SK-N-SH (cell line): ENCODE data around the gene SLC25A21. TPM values are rescaled to one million over a fixed set of nuclear protein-coding genes. Genes with fewer than 3 reads are reported as not detected.

ENCODE experiments used
- CTCF ChIA-PET: fragments of 300-600, 350-600 bp; formaldehyde crosslinking; extraction: SDS; loops from one replicate; lab custom pipeline; 2021; lab: Yijun Ruan, JAX
- POLR2A ChIA-PET: fragments of 350-600 bp; sonication (Branson Sonifier 250); formaldehyde crosslinking; extraction: SDS; loops from one replicate; lab custom pipeline; 2020; ENCODE audit warnings: antibody characterized with exemption, inconsistent platforms; lab: Yijun Ruan, JAX
- DNase-seq: peaks from one replicate; pipeline ENCODE4 v3.0.0; 2012
- H2AFZ ChIP-seq: fragments of 200-600 bp; sonication (generic); 2 replicates; pipeline ENCODE4 v1.8.1; 2016; ENCODE audit warnings: antibody characterized with exemption, mild to moderate bottlenecking, low read depth
- H3F3A ChIP-seq: fragments of 200-600 bp; sonication (generic); replicated peaks from 2 replicates; pipeline ENCODE3; 2016; ENCODE audit warnings: antibody characterized with exemption, mild to moderate bottlenecking; ENCODE audit not compliant: insufficient read depth
- H3K27ac ChIP-seq, 2 experiments: fragments of 200-500 bp in 1 of 2; fragments of 200-600 bp in 1 of 2; sonication (Bioruptor generic) in 1 of 2; sonication (generic), shearing (Covaris generic) in 1 of 2; 2 replicates each; pipeline versions ENCODE4 v1.5.1 to v1.6.1; 2014 to 2016; ENCODE audit warnings: low read depth in 2 of 2, inconsistent platforms in 1 of 2, low read length in 1 of 2, mild to moderate bottlenecking in 1 of 2, mixed read lengths in 1 of 2
- H3K27me3 ChIP-seq: fragments of 200-600 bp; sonication (generic), shearing (Covaris generic); 2 replicates; pipeline ENCODE4 v1.6.1; 2016; ENCODE audit warnings: mixed run types; ENCODE audit not compliant: insufficient read depth
- H3K36me3 ChIP-seq, 2 experiments: fragments of 200-500 bp in 1 of 2; fragments of 200-600 bp in 1 of 2; sonication (Bioruptor generic) in 1 of 2; sonication (generic) in 1 of 2; replicated peaks in 1 of 2; 2 replicates each; pipeline versions ENCODE3 to v1.5.1; 2014 to 2016; ENCODE audit warnings: low read length in 1 of 2, mild to moderate bottlenecking in 1 of 2; ENCODE audit not compliant: insufficient read depth in 2 of 2, control insufficient read depth in 1 of 2
- H3K4me1 ChIP-seq, 2 experiments: fragments of 200-500 bp in 1 of 2; fragments of 200-600 bp in 1 of 2; sonication (Bioruptor generic) in 1 of 2; sonication (generic), shearing (Covaris generic) in 1 of 2; 2 replicates each; pipeline versions ENCODE4 v1.5.1 to v1.6.1; 2014 to 2016; ENCODE audit warnings: low read depth in 1 of 2, low read length in 1 of 2, mixed run types in 1 of 2; ENCODE audit not compliant: insufficient read depth in 2 of 2, control insufficient read depth in 1 of 2
- H3K4me2 ChIP-seq: fragments of 200-600 bp; sonication (generic), shearing (Covaris generic); 2 replicates; pipeline ENCODE4 v1.6.1; 2017; ENCODE audit warnings: mixed run types
- H3K4me3 ChIP-seq, 2 experiments: fragments of 200-500 bp in 1 of 2; fragments of 200-600 bp in 1 of 2; sonication (Bioruptor generic) in 1 of 2; sonication (generic), shearing (Covaris generic) in 1 of 2; 2 replicates each; pipeline versions ENCODE4 v1.5.1 to v1.8.1; 2014 to 2016; ENCODE audit warnings: low read depth in 2 of 2, inconsistent platforms in 1 of 2, low read length in 1 of 2, mild to moderate bottlenecking in 1 of 2, mixed read lengths in 1 of 2, moderate library complexity in 1 of 2
- H3K79me2 ChIP-seq: fragments of 200-600 bp; sonication (generic); 2 replicates; pipeline ENCODE4 v1.8.1; 2017; ENCODE audit warnings: mild to moderate bottlenecking; ENCODE audit not compliant: insufficient read depth
- H3K9ac ChIP-seq: fragments of 200-600 bp; sonication (generic); 2 replicates; pipeline ENCODE4 v1.6.1; 2017; ENCODE audit warnings: mixed run types
- H3K9me2 ChIP-seq: fragments of 200-600 bp; sonication (generic); 2 replicates; pipeline ENCODE4 v1.6.1; 2017; ENCODE audit warnings: mixed run types
- H3K9me3 ChIP-seq: fragments of 200-600 bp; sonication (generic); 2 replicates; pipeline ENCODE4 v1.6.1; 2017; ENCODE audit warnings: mixed run types, mild to moderate bottlenecking, moderate library complexity
- H4K20me1 ChIP-seq: fragments of 200-600 bp; sonication (generic); 2 replicates; pipeline ENCODE4 v1.6.1; 2017; ENCODE audit warnings: mild to moderate bottlenecking, mixed run types; ENCODE audit not compliant: insufficient read depth
- CHD2 ChIP-seq: fragments of 150-350 bp; IDR thresholded peaks from 2 replicates; pipeline ENCODE4 v1.6.1; 2018; ENCODE audit warnings: low read length; ENCODE audit not compliant: partially characterized antibody
- FOSL2 ChIP-seq: IDR thresholded peaks from 2 replicates; pipeline ENCODE4 v1.4.0; 2012; ENCODE audit warnings: low read depth, mild to moderate bottlenecking, moderate library complexity, borderline replicate concordance
- FOXM1 ChIP-seq: IDR thresholded peaks from 2 replicates; pipeline ENCODE4 v1.4.0; 2012; ENCODE audit warnings: low read depth, mild to moderate bottlenecking
- GABPA ChIP-seq: IDR thresholded peaks from 2 replicates; pipeline ENCODE4 v1.4.0; 2012; ENCODE audit warnings: low read depth, mild to moderate bottlenecking
- GATA2 ChIP-seq: sonication (generic); formaldehyde crosslinking; IDR thresholded peaks from 2 replicates; pipeline ENCODE4 v1.5.0; 2020; ENCODE audit warnings: mild to moderate bottlenecking, missing genetic modification reagents
- MXI1 ChIP-seq: IDR thresholded peaks from 2 replicates; pipeline ENCODE4 v1.6.1; 2012; ENCODE audit warnings: mild to moderate bottlenecking, low read depth, low read length, improper control_type of control experiment
- NFIC ChIP-seq: IDR thresholded peaks from 2 replicates; pipeline ENCODE4 v1.4.0; 2012; ENCODE audit warnings: borderline replicate concordance
- RCOR1 ChIP-seq: fragments of 150-350 bp; IDR thresholded peaks from 2 replicates; pipeline ENCODE4 v1.6.1; 2017; ENCODE audit warnings: antibody characterized with exemption, low read length
- RXRA ChIP-seq: IDR thresholded peaks from 2 replicates; pipeline ENCODE4 v1.4.0; 2012; ENCODE audit warnings: low read depth, mild to moderate bottlenecking, borderline replicate concordance
- SMC3 ChIP-seq: IDR thresholded peaks from 2 replicates; pipeline ENCODE4 v1.6.1; 2012; ENCODE audit warnings: low read depth, low read length, improper control_type of control experiment
- TAF1 ChIP-seq: IDR thresholded peaks from 2 replicates; pipeline ENCODE4 v1.6.1; 2012; ENCODE audit warnings: low read depth, mild to moderate bottlenecking, low read length, moderate library complexity, borderline replicate concordance
- USF2 ChIP-seq: fragments of 150-350 bp; IDR thresholded peaks from 2 replicates; pipeline ENCODE4 v1.6.1; 2017; ENCODE audit warnings: antibody characterized with exemption, low read length, low read depth, borderline replicate concordance
- YY1 ChIP-seq: IDR thresholded peaks from 2 replicates; pipeline ENCODE4 v1.4.0; 2012; ENCODE audit warnings: low read depth, mild to moderate bottlenecking
- WGBS: methylation state at CpG from one replicate; pipeline ENCODE4 v1.1.6; 2017; ENCODE audit warnings: low lambda C conversion rate; 5-methylcytosine and 5-hydroxymethylcytosine counted together
- polyA plus RNA-seq, 3 experiments: library from polyadenylated mRNA; depleted of rRNA; stranded (reverse); fragments of >200 nt; gene quantifications; 2 replicates each; pipeline ENCODE4 v1.2.3, GENCODE V29; 2012
- TF ChIP-seq, protein P1 (sequence below): IDR thresholded peaks from 2 replicates; pipeline ENCODE4 v1.6.1; 2012; ENCODE audit warnings: mild to moderate bottlenecking, low read depth, low read length, moderate library complexity
- TF ChIP-seq, protein P2 (sequence below): IDR thresholded peaks from 2 replicates; pipeline ENCODE4 v1.4.0; 2012; ENCODE audit warnings: low read depth, borderline replicate concordance
- TF ChIP-seq, protein P3 (sequence below): IDR thresholded peaks from 2 replicates; pipeline ENCODE4; 2012
- TF ChIP-seq, protein P4 (sequence below): IDR thresholded peaks from 2 replicates; pipeline ENCODE4 v1.4.0; 2012; ENCODE audit warnings: low read depth, borderline replicate concordance

SLC25A21 gene
- polyA plus RNA-seq, 1 of the 3 experiments (the other 2 are of a cell fraction): not detected

GRCh38 chr14:36857136-36857535 is 315.3 kb downstream of the SLC25A21 start:
- TF ChIP-seq RXRA (no peak), RCOR1 (no peak), USF2 (no peak), FOSL2 (no peak), MXI1 (no peak), SMC3 (no peak), CHD2 (no peak), NFIC (no peak), YY1 (no peak), TAF1 (no peak), FOXM1 (no peak), GABPA (no peak), GATA2 (no peak)
- TF ChIP-seq, protein P1, sequence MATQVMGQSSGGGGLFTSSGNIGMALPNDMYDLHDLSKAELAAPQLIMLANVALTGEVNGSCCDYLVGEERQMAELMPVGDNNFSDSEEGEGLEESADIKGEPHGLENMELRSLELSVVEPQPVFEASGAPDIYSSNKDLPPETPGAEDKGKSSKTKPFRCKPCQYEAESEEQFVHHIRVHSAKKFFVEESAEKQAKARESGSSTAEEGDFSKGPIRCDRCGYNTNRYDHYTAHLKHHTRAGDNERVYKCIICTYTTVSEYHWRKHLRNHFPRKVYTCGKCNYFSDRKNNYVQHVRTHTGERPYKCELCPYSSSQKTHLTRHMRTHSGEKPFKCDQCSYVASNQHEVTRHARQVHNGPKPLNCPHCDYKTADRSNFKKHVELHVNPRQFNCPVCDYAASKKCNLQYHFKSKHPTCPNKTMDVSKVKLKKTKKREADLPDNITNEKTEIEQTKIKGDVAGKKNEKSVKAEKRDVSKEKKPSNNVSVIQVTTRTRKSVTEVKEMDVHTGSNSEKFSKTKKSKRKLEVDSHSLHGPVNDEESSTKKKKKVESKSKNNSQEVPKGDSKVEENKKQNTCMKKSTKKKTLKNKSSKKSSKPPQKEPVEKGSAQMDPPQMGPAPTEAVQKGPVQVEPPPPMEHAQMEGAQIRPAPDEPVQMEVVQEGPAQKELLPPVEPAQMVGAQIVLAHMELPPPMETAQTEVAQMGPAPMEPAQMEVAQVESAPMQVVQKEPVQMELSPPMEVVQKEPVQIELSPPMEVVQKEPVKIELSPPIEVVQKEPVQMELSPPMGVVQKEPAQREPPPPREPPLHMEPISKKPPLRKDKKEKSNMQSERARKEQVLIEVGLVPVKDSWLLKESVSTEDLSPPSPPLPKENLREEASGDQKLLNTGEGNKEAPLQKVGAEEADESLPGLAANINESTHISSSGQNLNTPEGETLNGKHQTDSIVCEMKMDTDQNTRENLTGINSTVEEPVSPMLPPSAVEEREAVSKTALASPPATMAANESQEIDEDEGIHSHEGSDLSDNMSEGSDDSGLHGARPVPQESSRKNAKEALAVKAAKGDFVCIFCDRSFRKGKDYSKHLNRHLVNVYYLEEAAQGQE: no peak
- TF ChIP-seq, protein P2, sequence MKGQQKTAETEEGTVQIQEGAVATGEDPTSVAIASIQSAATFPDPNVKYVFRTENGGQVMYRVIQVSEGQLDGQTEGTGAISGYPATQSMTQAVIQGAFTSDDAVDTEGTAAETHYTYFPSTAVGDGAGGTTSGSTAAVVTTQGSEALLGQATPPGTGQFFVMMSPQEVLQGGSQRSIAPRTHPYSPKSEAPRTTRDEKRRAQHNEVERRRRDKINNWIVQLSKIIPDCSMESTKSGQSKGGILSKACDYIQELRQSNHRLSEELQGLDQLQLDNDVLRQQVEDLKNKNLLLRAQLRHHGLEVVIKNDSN: no peak
- TF ChIP-seq, protein P3, sequence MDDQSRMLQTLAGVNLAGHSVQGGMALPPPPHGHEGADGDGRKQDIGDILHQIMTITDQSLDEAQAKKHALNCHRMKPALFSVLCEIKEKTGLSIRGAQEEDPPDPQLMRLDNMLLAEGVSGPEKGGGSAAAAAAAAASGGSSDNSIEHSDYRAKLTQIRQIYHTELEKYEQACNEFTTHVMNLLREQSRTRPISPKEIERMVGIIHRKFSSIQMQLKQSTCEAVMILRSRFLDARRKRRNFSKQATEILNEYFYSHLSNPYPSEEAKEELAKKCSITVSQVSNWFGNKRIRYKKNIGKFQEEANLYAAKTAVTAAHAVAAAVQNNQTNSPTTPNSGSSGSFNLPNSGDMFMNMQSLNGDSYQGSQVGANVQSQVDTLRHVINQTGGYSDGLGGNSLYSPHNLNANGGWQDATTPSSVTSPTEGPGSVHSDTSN: no peak
- TF ChIP-seq, protein P4, sequence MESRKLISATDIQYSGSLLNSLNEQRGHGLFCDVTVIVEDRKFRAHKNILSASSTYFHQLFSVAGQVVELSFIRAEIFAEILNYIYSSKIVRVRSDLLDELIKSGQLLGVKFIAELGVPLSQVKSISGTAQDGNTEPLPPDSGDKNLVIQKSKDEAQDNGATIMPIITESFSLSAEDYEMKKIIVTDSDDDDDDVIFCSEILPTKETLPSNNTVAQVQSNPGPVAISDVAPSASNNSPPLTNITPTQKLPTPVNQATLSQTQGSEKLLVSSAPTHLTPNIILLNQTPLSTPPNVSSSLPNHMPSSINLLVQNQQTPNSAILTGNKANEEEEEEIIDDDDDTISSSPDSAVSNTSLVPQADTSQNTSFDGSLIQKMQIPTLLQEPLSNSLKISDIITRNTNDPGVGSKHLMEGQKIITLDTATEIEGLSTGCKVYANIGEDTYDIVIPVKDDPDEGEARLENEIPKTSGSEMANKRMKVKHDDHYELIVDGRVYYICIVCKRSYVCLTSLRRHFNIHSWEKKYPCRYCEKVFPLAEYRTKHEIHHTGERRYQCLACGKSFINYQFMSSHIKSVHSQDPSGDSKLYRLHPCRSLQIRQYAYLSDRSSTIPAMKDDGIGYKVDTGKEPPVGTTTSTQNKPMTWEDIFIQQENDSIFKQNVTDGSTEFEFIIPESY: no peak
- no peak for DNase-seq
- H3K79me2 ChIP-seq: no peaks in the 10 kb centered on the region
- H4K20me1 ChIP-seq: no peaks in the 10 kb centered on the region
- H3K9me3 ChIP-seq: no peaks in the 10 kb centered on the region
- ChIA-PET POLR2A (no interaction called here), CTCF (no interaction called here)
- H2AFZ ChIP-seq: no peak overlapping the region
- no peak overlapping the region for H3K4me3 ChIP-seq
- H3K27me3 ChIP-seq: no peaks in the 10 kb centered on the region
- WGBS: 17% methylated on average over 4 of the region's 7 CpGs
- H3K4me1 ChIP-seq: no peaks in the 10 kb centered on the region
- no peaks in the 10 kb centered on the region for H3K36me3 ChIP-seq
- no peaks in the 10 kb centered on the region for H3K9me2 ChIP-seq
- no peak overlapping the region for H3K9ac ChIP-seq
- no peak overlapping the region for H3K27ac ChIP-seq
- H3F3A ChIP-seq: no peaks in the 10 kb centered on the region
- no peak overlapping the region for H3K4me2 ChIP-seq
